H1 (cell line): ENCODE measurements around the gene SNAPC2. TPM values are rescaled to one million over a fixed set of nuclear protein-coding genes. Genes with fewer than 3 reads are reported as not detected.

ENCODE experiments used
- ATF2 ChIP-seq: IDR thresholded peaks from 2 replicates; pipeline ENCODE4 v1.6.1; 2012; ENCODE audit warnings: low read length, inconsistent platforms
- BACH1 ChIP-seq: IDR thresholded peaks from 2 replicates; pipeline ENCODE4 v1.6.1; 2012; ENCODE audit warnings: low read length, improper control_type of control experiment
- CBX8 ChIP-seq: fragments of 300-800, 300-1000 bp; sonication (generic); IDR thresholded peaks from 2 replicates; pipeline ENCODE4 v1.7.1; 2016; ENCODE audit warnings: low read depth, low read length, borderline replicate concordance
- CHD2 ChIP-seq: IDR thresholded peaks from 2 replicates; pipeline ENCODE4 v1.6.1; 2012; ENCODE audit warnings: low read length, improper control_type of control experiment
- CREB1 ChIP-seq: IDR thresholded peaks from 2 replicates; pipeline ENCODE4 v1.6.1; 2012; ENCODE audit warnings: inconsistent platforms
- PHF8 ChIP-seq: fragments of 200-600 bp; sonication (generic); conservative IDR thresholded peaks from 2 replicates; pipeline ENCODE4 v1.7.1; 2012; ENCODE audit warnings: low read depth, mild to moderate bottlenecking, inconsistent platforms, low read length, moderate library complexity
- POLR2AphosphoS5 ChIP-seq: IDR thresholded peaks from 2 replicates; pipeline ENCODE4 v1.6.1; 2011; ENCODE audit warnings: low read depth, low read length
- RNF2 ChIP-seq: fragments of 200-900, 300-1000 bp; sonication (generic); IDR thresholded peaks from 2 replicates; pipeline ENCODE4 v1.7.1; 2016; ENCODE audit warnings: borderline replicate concordance, low read depth, mild to moderate bottlenecking, antibody characterized with exemption, low read length; ENCODE audit not compliant: poor library complexity, severe bottlenecking; ENCODE audit errors: missing control alignments
- SIRT6 ChIP-seq: IDR thresholded peaks from one replicate; pipeline ENCODE4 v1.7.1; 2012; ENCODE audit warnings: low read length, inconsistent platforms
- TAF7 ChIP-seq: optimal IDR thresholded peaks from 2 replicates; pipeline ENCODE3; 2011; ENCODE audit warnings: low read depth, mild to moderate bottlenecking, inconsistent platforms, low read length, moderate library complexity, borderline replicate concordance
- TEAD4 ChIP-seq: IDR thresholded peaks from 2 replicates; pipeline ENCODE4 v1.6.1; 2012; ENCODE audit warnings: low read depth, low read length, inconsistent platforms, mixed read lengths
- USF2 ChIP-seq: IDR thresholded peaks from 2 replicates; pipeline ENCODE4 v1.6.1; 2011; ENCODE audit warnings: low read length, improper control_type of control experiment
- YY1 ChIP-seq: IDR thresholded peaks from 2 replicates; pipeline ENCODE4 v1.6.1; 2011; ENCODE audit warnings: low read depth, mild to moderate bottlenecking, low read length
- polyA plus RNA-seq, 7 experiments: library from polyadenylated mRNA; depleted of rRNA in 3 of 7; stranded (reverse) in 5 of 7; unstranded in 2 of 7; fragments of >200 nt in 5 of 7; fragments of 200-250 nt in 2 of 7; gene quantifications; 1 replicate in 5 of 7; 2 replicates in 1 of 7; 4 replicates in 1 of 7; pipeline versions ENCODE4 v1.2.1 to v1.2.3, GENCODE V29; 2011 to 2013; ENCODE audit warnings: missing spikeins in 2 of 7, mixed read lengths in 2 of 7
- total RNA-seq: library from RNA; stranded (reverse); fragmentation: NEBNext Ultra II Directional; extraction: Animal tissue kit (Norgen Biotek cat#: 25700); gene quantifications from 2 replicates; pipeline ENCODE4 v1.2.1, GENCODE V29; 2021

The SNAPC2 gene
- total and polyA plus RNA-seq, 2 of the 8 experiments (the other 6 are each of a cell fraction or from before 2014, with no cell fraction given): 18.2 to 20.3 TPM

GRCh38 chr19:7920519-7921301, 572 bp downstream of the SNAPC2 start (continued):
- no peak for TF ChIP-seq PHF8
- TF ChIP-seq CHD2: no peak
- no peak for TF ChIP-seq RNF2
- TF ChIP-seq USF2: no peak
- TF ChIP-seq YY1: no peak
- no peak for TF ChIP-seq CREB1
- no peak for TF ChIP-seq TAF7
- TF ChIP-seq CBX8: no peak
- TF ChIP-seq ATF2: no peak
- TF ChIP-seq TEAD4: peak; percentile 52; the same call in 1 of the 2 replicates
- no peak for TF ChIP-seq SIRT6
- TF ChIP-seq BACH1: 0 out of 2 replicates have a peak, but pooled peaks have one; percentile 3
- no peak for TF ChIP-seq POLR2AphosphoS5
